ENCODE data around the gene RELB.
"Not testable (repeated sequence)": the region's sequence is repeated elsewhere in the genome, so short reads cannot be mapped to it uniquely, and the experiment has no call there.

The RELB gene

DNA sequence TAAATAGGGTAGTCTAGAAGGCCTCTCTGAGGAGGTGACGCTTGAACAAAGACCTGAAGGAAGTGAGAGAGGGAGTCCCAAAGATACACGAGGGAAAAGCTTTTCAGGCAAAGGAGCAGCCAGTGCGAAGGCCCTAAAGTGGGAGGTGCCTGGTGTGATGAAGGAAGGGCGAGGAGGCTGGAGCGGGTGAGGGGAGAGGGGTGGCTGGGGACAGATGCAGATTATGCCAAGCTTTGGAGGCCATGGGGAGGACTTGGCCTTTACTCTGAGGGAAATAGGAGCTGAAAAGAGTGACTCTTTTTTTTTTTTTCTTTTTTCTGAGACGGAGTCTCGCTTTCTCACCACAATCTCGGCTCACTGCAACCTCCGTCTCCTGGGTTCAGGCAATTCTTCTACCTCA, 43.2 kb upstream of the RELB start:
- no peak for TF ChIP-seq CTCF (conservative IDR thresholded peaks at IDR 0.05; ENCODE audit: low read depth, low read length)
- H3K4me3 ChIP-seq (ENCODE audit: low read depth, low read length): no peak overlapping the region
- DNase-seq (ENCODE audit: low read depth): no peak

GRCh38 chr19:44959691-44960090, 41.6 kb upstream of the RELB start:
- DNase-seq (ENCODE audit: low read depth): no peak
- TF ChIP-seq CTCF (conservative IDR thresholded peaks at IDR 0.05; ENCODE audit: low read depth, low read length): no peak
- no peak overlapping the region for H3K4me3 ChIP-seq (ENCODE audit: low read depth, low read length)

GRCh38 chr19:44960906-44961728, 40.1 kb upstream of the RELB start:
- H3K4me3 ChIP-seq (ENCODE audit: low read depth, low read length): no peak overlapping the region
- no peak for TF ChIP-seq CTCF (conservative IDR thresholded peaks at IDR 0.05; ENCODE audit: low read depth, low read length)
- DNase-seq (ENCODE audit: low read depth): no peak

- DNase-seq (ENCODE audit: low read depth): no peak
- no peak for TF ChIP-seq CTCF (conservative IDR thresholded peaks at IDR 0.05; ENCODE audit: low read depth, low read length)
- H3K4me3 ChIP-seq (ENCODE audit: low read depth, low read length): no peak overlapping the region
These were observed 39.4 kb upstream of the RELB start for GRCh38 chr19:44961821-44962220.

DNA sequence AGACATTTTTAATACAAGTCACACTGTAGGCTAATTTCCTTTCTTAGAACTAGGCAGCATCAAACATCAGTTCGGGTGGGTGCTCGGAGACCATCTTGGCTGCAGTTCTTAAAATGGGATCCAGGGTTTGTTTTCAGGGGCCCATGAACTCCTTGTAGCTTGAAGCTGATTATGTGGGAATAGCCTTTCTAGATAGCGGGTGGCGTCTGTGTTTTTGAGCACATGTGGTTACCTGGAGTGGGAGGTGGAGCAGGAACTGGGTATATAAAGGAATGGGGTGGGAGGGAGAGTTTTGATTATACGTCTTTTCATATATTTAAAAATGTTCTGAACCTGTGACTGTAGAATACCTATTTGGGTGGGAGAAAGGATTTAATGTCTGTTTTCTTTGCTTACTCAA, 33.1 kb upstream of the RELB start:
- no peak for TF ChIP-seq CTCF (conservative IDR thresholded peaks at IDR 0.05; ENCODE audit: low read depth, low read length)
- no peak overlapping the region for H3K4me3 ChIP-seq (ENCODE audit: low read depth, low read length)
- DNase-seq (ENCODE audit: low read depth): no peak

- no peak for DNase-seq (ENCODE audit: low read depth)
- TF ChIP-seq CTCF (conservative IDR thresholded peaks at IDR 0.05; ENCODE audit: low read depth, low read length): no peak
- no peak overlapping the region for H3K4me3 ChIP-seq (ENCODE audit: low read depth, low read length)
These were observed 32.6 kb upstream of the RELB start for GRCh38 chr19:44968670-44969069.

DNA sequence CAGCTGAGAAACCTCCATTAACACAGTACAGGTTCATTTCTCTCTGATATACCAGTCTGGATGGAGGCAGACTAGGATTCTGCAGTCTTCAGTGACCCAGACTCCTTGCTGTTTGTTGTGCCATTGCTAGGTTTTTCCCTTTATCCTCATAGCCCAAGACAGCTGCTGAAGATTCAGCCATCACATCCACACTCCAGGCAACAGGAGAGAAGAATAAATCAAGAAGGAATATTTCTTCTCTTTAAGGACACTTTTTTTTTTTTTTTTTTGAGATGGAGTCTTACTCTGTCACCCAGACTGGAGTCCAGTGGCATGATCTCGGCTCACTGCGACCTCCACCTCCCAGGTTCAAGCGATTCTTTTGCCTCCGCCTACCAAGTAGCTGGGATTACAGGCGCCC, 31.8 kb upstream of the RELB start:
- TF ChIP-seq CTCF (conservative IDR thresholded peaks at IDR 0.05; ENCODE audit: low read depth, low read length): no peak
- H3K4me3 ChIP-seq (ENCODE audit: low read depth, low read length): no peak overlapping the region

GRCh38 chr19:44971451-44971850, 29.8 kb upstream of the RELB start:
- not testable (repeated sequence) for DNase-seq (ENCODE audit: low read depth); H3K4me3 ChIP-seq (ENCODE audit: low read depth, low read length)

More for the DNA sequence above, 31.8 kb upstream of the RELB start:
- DNase-seq (ENCODE audit: low read depth): no peak
